Mesothelial cell of epicardium (in vitro differentiated cells): ENCODE data around the gene LRMDA. TPM values are rescaled to one million over a fixed set of nuclear protein-coding genes. Genes with fewer than 3 reads are reported as not detected.

Experiments used
- DNase-seq, 2 experiments: peaks; one replicate each; pipeline ENCODE4 v3.0.0; 2021; ENCODE audit warnings: low spot score in 2 of 2; ENCODE audit not compliant: unreplicated experiment in 2 of 2
- H3K27ac Mint-ChIP-seq: 2 replicates; pipeline ENCODE4 v1.8.0; 2021; ENCODE audit warnings: mixed read lengths
- H3K27me3 Mint-ChIP-seq: 2 replicates; pipeline ENCODE4 v1.8.0; 2021; ENCODE audit warnings: low read depth, mixed read lengths
- H3K36me3 Mint-ChIP-seq: 2 replicates; pipeline ENCODE4 v1.8.0; 2021; ENCODE audit warnings: mixed read lengths
- H3K4me1 Mint-ChIP-seq: 2 replicates; pipeline ENCODE4 v1.8.0; 2021; ENCODE audit warnings: mixed read lengths
- H3K4me3 Mint-ChIP-seq: 2 replicates; pipeline ENCODE4 v1.8.0; 2021; ENCODE audit warnings: mild to moderate bottlenecking, moderate library complexity, mixed read lengths
- H3K9me3 Mint-ChIP-seq: 2 replicates; pipeline ENCODE4 v1.8.0; 2021; ENCODE audit warnings: mixed read lengths
- CTCF ChIP-seq: fragments of 200-600 bp; sonication (generic); IDR thresholded peaks from one replicate; pipeline ENCODE4 v1.5.0; 2021; ENCODE audit warnings: antibody characterized with exemption; ENCODE audit not compliant: unreplicated experiment
- total RNA-seq: library from RNA; stranded (reverse); gene quantifications from 3 replicates; pipeline ENCODE4 v1.2.1, GENCODE V29; 2021

LRMDA gene
- total RNA-seq, 1 donor from 2014 or later = 2.0 TPM

- peaks cover 8% of the 10 kb centered on the region for H3K9me3 Mint-ChIP-seq
- H3K36me3 Mint-ChIP-seq = no peaks in the 10 kb centered on the region
- no peak overlapping the region for H3K4me3 Mint-ChIP-seq
- no peak for TF ChIP-seq CTCF
- H3K4me1 Mint-ChIP-seq = peaks cover 28% of the 10 kb centered on the region
- no peak overlapping the region for H3K27ac Mint-ChIP-seq
- DNase-seq = no peak
- H3K27me3 Mint-ChIP-seq = peaks cover 47% of the 10 kb centered on the region
These were observed 262.1 kb downstream of the LRMDA start for GRCh38 chr10:75693489-75693888.

GRCh38 chr10:75694269-75694668 lies 262.8 kb downstream of the LRMDA start:
- no peak overlapping the region for H3K27ac Mint-ChIP-seq
- H3K4me3 Mint-ChIP-seq = no peak overlapping the region
- TF ChIP-seq CTCF = no peak
- H3K27me3 Mint-ChIP-seq = peaks cover 47% of the 10 kb centered on the region
- DNase-seq = no peak
- H3K4me1 Mint-ChIP-seq = peaks cover 28% of the 10 kb centered on the region
- no peaks in the 10 kb centered on the region for H3K36me3 Mint-ChIP-seq
- H3K9me3 Mint-ChIP-seq = peaks cover 7% of the 10 kb centered on the region

GRCh38 chr10:75694790-75695189 lies 263.4 kb downstream of the LRMDA start:
- Mint-ChIP-seq H3K4me1 (peaks cover 28% of the 10 kb centered on the region), H3K27ac (no peak overlapping the region), H3K4me3 (no peak overlapping the region), H3K9me3 (peaks cover 11% of the 10 kb centered on the region), H3K36me3 (peaks cover 3% of the 10 kb centered on the region), H3K27me3 (peaks cover 50% of the 10 kb centered on the region)
- no peak for DNase-seq
- TF ChIP-seq CTCF = no peak

- no peak overlapping the region for H3K27ac Mint-ChIP-seq
- H3K36me3 Mint-ChIP-seq = peaks cover 3% of the 10 kb centered on the region
- H3K9me3 Mint-ChIP-seq = peaks cover 12% of the 10 kb centered on the region
- DNase-seq = no peak
- TF ChIP-seq CTCF = no peak
- H3K4me3 Mint-ChIP-seq = no peak overlapping the region
- H3K4me1 Mint-ChIP-seq = peaks cover 28% of the 10 kb centered on the region
- H3K27me3 Mint-ChIP-seq = peaks cover 55% of the 10 kb centered on the region
These were observed 264.6 kb downstream of the LRMDA start for GRCh38 chr10:75695994-75696393.

GRCh38 chr10:75696536-75696935 lies 265.1 kb downstream of the LRMDA start:
- H3K4me3 Mint-ChIP-seq = no peak overlapping the region
- peaks cover 28% of the 10 kb centered on the region for H3K4me1 Mint-ChIP-seq
- H3K27ac Mint-ChIP-seq = no peak overlapping the region
- peaks cover 3% of the 10 kb centered on the region for H3K36me3 Mint-ChIP-seq
- H3K27me3 Mint-ChIP-seq = peaks cover 56% of the 10 kb centered on the region
- peaks cover 12% of the 10 kb centered on the region for H3K9me3 Mint-ChIP-seq
- TF ChIP-seq CTCF = no peak
- DNase-seq = no peak
